ENCODE data around the gene RAI1. TPM values are rescaled to one million over a fixed set of nuclear protein-coding genes. Genes with fewer than 3 reads are reported as not detected.

The RAI1 gene
- polyA plus RNA-seq, 6 donors from 2014 or later = 1.9 to 3.8 (median 2.6) TPM

DNA sequence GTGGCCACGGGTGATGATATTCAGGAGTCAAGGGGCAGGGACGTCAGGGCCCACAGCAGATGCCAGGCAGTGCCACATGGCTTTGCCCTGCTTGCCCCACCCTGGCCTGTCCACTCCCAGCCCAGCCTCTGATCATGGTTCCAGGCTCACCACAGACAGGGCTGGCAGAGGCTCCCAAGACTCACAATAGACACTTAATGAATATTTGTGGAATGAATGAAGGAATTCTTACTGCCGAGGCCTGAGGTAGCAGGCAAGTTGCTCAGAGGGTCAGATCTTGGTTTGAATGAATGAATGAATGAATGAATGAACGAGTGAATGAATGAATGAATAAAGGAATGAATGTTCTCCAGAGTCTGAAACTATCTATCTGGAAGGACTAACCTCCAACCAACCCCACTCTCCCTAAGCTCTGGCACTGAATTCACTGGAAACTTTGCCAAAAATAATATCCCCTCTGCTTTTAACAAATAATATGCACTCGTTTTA is 60.9 kb downstream of the RAI1 start:
- H3K36me3 Mint-ChIP-seq = no peaks in the 10 kb centered on the region
- no peak overlapping the region for H3K4me3 Mint-ChIP-seq
- DNase-seq (no peak), ATAC-seq (ENCODE audit: low read depth in 2 of 2) (no peak)
- H3K27me3 Mint-ChIP-seq = no peaks in the 10 kb centered on the region
- H3K9me3 Mint-ChIP-seq = no peaks in the 10 kb centered on the region
- H3K4me1 Mint-ChIP-seq = peaks cover 21 to 37% (median 22%) of the 10 kb centered on the region in 3 donors
- H3K27ac Mint-ChIP-seq = peak overlapping the region in 1 of 6 donors; percentile 52

DNA sequence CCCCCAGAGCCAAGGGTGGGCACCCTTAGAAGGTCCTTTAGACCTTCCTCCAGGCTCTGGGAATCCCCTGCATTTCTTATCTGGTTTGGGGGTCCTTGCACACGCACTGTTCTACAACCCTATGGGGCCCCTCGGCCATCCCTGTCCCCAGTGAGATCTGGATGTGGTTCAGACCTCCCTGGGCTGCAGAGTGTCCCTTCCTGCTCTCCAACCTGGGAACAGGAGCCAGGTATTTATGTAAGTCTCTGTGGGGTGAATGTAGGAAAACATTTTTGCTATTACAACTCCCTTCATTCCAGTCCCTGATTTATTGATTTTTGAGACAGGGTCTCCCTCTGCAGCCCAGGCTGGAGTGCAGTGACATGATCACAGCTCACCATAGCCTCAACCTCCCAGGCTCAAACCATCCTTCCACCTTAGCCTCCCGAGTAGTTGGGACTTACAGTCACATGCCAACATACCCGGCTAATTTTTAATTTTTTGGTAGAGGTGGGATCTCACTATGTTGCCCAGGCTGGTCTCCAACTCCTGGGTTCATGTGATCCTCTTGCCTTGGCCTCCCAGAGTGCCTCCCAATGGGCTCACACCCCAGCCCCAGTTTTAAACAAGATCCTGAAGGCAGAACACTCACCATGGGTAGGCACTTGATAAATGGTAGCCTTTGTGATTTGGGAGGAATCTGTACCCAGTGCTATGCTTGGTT is 61.6 kb downstream of the RAI1 start:
- DNase-seq = no peak
- H3K36me3 Mint-ChIP-seq = no peaks in the 10 kb centered on the region
- no peak for ATAC-seq (ENCODE audit: low read depth in 2 of 2)
- H3K4me1 Mint-ChIP-seq = peaks cover 17 to 38% (median 21%) of the 10 kb centered on the region in 3 donors
- no peaks in the 10 kb centered on the region for H3K9me3 Mint-ChIP-seq
- peak overlapping the region in 1 of 6 donors; percentile 72 for H3K27ac Mint-ChIP-seq
- H3K27me3 Mint-ChIP-seq = no peaks in the 10 kb centered on the region
- no peak overlapping the region for H3K4me3 Mint-ChIP-seq

DNA sequence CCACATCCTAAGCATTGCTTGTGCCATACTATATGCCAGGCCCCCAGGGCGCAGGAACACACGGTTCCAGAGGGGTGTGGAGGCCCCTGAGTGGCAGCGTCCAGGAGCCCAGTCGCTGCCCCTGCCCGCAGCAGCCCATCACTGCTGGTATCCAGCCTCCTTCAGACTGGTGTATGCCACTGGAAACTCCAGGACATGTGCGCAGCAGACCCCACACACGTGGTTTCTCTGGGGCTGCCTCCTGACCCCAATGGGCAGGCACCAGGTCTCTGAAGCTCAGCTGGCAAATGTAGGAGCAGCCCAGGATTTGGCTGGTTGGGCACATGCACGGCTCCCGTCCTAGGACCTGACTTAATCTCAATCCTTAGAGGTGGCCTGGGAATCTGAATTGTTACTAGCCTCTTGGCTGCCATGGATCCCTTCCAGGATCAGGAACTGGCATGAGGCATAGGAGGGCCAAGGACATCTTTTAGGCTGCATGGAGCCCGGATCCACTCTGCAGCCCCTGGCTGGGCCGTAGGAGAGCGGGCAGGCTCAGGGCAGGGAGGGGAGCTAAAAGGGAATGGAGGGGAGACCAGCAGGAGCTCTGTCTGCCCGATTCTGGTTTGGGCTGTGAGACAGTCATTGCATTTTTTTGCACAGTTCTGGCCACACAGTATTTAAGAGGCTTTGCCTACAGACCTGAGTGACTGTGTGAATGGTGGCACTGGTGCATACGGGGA is 62.3 kb downstream of the RAI1 start:
- DNase-seq = no peak
- Mint-ChIP-seq H3K36me3 (no peaks in the 10 kb centered on the region), H3K4me3 (no peak overlapping the region), H3K4me1 (peaks cover 20 to 39% (median 23%) of the 10 kb centered on the region in 3 donors), H3K27ac (peak overlapping the region in 1 of 6 donors; percentile 72), H3K9me3 (no peaks in the 10 kb centered on the region), H3K27me3 (no peaks in the 10 kb centered on the region)
- no peak for ATAC-seq (ENCODE audit: low read depth in 2 of 2)

DNA sequence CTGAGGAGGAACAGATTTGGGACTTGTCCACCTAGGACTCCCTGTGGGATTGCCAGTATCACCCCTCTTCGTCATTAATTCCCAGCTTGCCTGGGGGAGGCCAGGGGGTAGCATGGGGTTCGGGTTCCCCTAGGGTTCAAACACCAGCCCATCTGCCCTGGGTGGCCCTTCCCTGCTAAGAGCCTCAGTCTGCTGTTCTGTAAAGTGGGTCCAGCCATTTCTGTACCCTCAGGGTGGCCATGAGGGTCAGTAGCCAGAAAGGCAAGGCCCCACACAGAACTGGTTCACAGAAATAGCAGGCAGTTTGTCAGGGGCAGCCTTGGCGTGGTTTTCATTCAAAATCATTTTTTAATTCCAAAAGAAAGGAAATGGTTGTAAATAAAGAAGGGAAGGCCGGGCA is 62.9 kb downstream of the RAI1 start:
- H3K27ac Mint-ChIP-seq = peak overlapping the region in 1 of 6 donors; percentile 27
- ATAC-seq (ENCODE audit: low read depth in 2 of 2) (no peak), DNase-seq (no peak)
- H3K36me3 Mint-ChIP-seq = no peaks in the 10 kb centered on the region
- no peaks in the 10 kb centered on the region for H3K27me3 Mint-ChIP-seq
- H3K4me3 Mint-ChIP-seq = no peak overlapping the region
- no peaks in the 10 kb centered on the region for H3K9me3 Mint-ChIP-seq
- peaks cover 20 to 39% (median 23%) of the 10 kb centered on the region in 3 donors for H3K4me1 Mint-ChIP-seq

DNA sequence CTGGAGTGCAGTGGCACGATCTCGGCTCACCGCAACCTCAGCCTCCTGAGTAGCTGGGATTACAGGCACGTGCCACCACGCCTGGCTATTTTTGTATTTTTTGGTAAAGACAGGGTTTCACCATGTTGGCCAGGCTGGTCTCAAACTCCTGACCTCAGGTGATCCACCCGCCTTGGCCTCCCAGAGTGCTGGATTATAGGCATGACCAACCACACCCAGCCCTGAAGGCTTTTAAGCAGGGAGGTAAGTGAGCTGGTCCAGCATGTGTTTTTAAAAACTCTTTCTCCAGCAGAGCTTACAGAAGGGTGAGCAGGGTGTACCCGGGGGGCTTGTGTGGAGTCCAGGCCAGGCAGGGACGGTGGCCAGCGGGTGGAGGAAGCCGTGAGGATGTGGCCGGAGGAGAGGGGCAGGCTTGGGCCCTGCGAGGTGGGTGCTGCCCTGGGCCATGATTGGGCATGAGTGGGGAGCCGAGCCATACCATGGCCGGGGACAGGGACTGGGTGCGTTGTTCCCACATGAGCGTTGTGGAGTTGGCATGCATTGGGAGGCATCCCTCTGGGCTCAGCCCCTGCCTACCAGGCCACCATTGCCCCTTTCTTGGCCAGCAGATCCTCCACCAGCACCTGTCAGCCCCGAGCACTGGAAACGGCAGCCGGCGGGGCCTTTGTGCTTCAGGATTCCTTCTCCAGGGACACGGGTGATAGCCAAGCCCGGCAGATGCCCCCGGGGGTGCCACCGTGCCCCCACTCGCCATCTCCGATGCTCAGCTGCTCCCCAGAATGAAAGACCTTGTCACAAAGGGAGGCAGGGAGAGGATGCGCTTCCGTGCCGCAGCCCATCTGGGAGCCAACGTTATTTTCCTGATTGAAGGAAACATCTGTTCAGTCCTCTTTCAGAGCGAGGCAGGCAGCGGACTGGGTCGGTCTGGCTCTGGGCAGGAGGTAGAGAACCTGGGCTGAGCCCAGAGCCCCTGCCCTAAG is 64.5 kb downstream of the RAI1 start:
- DNase-seq (no peak), ATAC-seq (ENCODE audit: low read depth in 2 of 2) (no peak)
- Mint-ChIP-seq H3K36me3 (no peaks in the 10 kb centered on the region), H3K4me3 (peak overlapping the region in 1 of 8 donors; percentile 11), H3K4me1 (peaks cover 32 to 49% (median 33%) of the 10 kb centered on the region in 3 donors), H3K9me3 (no peaks in the 10 kb centered on the region), H3K27me3 (no peaks in the 10 kb centered on the region), H3K27ac (no peak overlapping the region)

DNA sequence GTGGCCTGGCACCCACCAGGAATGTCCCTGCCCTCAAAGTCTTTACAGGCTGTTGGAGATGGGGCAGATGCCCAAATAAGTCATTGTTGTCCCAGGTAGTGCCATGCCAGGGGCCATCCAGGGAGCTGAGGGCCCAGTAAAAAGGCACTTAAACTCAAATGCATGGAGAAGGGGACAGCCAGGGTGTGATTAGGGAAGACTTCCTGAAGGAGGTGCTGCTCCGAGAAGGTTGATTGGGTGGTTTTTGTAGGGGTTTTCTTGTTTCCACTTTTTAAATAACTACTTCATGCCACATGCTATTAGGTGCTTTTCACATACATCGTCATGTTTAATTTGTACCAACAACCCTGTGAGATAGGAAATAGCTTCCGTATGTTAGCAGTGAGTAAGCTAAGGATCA is 66.9 kb downstream of the RAI1 start:
- peak overlapping the region in 5 of 8 donors; percentile 55 to 95 (median 84) for H3K4me3 Mint-ChIP-seq
- no peak for DNase-seq
- no peak for ATAC-seq (ENCODE audit: low read depth in 2 of 2)
- peak overlapping the region in 4 of 6 donors; percentile 60 to 99 (median 76) for H3K27ac Mint-ChIP-seq
- no peaks in the 10 kb centered on the region for H3K9me3 Mint-ChIP-seq
- no peaks in the 10 kb centered on the region for H3K36me3 Mint-ChIP-seq
- H3K4me1 Mint-ChIP-seq = peaks cover 49 to 65% (median 49%) of the 10 kb centered on the region in 3 donors
- no peaks in the 10 kb centered on the region for H3K27me3 Mint-ChIP-seq

DNA sequence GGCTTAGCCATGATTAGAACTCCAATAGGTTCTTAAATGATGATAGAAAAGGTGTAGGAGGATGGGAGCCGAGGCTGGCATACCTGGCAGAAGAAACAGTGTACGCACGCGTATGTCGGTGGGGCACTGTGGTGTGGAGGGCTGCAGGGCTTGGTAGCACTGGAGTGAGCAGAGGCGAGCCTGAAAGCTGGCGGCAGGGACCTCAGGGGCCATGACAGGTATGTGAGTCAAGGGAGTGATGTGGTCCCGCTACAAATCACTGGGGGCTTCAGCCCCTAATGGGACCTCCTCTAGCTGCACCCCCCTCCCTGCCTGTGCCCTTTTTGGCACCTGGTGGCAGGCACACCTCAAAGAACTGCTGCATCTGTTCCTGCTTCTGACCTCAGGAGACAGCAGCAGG is 67.3 kb downstream of the RAI1 start:
- no peaks in the 10 kb centered on the region for H3K36me3 Mint-ChIP-seq
- ATAC-seq (ENCODE audit: low read depth in 2 of 2) (no peak), DNase-seq (no peak)
- peaks cover 49 to 69% (median 53%) of the 10 kb centered on the region in 3 donors for H3K4me1 Mint-ChIP-seq
- no peaks in the 10 kb centered on the region for H3K9me3 Mint-ChIP-seq
- peak overlapping the region; percentile 80 to 95 (median 88) for H3K4me3 Mint-ChIP-seq
- peak overlapping the region in 5 of 6 donors; percentile 65 to 99 (median 89) for H3K27ac Mint-ChIP-seq
- no peaks in the 10 kb centered on the region for H3K27me3 Mint-ChIP-seq

DNA sequence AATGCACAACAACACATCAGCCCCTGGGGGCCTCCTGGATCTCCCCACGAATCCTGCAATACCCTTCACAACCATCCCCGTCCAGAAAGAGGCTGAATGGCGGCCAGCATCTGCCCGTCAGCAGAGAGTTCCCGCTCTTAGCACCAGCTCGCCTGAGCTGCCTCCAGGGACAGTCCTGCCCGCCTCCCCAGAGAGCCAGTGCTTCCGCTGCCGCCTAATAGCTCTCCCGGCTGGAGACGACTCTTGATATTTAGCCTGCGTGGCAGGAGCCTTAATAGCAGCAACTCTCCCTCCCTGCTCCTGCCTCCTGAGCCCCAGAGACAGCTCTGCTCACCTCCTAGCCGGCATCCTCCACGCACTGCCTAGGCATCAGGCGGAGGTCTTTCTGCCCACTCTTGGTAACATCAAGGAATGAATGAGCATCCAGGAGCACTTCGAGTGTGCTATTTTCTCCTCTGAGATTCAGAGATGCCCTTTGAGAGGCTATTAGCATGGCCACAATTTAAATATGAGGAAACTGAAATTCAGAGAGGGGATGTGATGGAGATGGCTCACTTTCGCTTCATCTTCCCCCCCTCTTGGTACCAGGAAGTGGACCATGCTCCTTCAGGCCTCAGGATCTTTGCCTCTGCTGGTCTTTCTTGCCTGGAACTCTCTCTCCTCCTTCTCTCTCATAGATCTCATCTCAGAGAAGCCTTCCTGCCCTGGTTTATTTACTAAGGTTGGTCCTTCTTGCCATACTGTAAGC is 67.9 kb downstream of the RAI1 start:
- Mint-ChIP-seq H3K4me3 (peak overlapping the region; percentile 80 to 95 (median 88)), H3K36me3 (no peaks in the 10 kb centered on the region), H3K4me1 (peaks cover 51 to 75% (median 59%) of the 10 kb centered on the region in 3 donors), H3K27ac (peak overlapping the region; percentile 89 to 99 (median 94)), H3K27me3 (no peaks in the 10 kb centered on the region), H3K9me3 (no peaks in the 10 kb centered on the region)
- DNase-seq (peak; percentile 51), ATAC-seq (ENCODE audit: low read depth in 2 of 2) (peak; percentile 17 to 18)

DNA sequence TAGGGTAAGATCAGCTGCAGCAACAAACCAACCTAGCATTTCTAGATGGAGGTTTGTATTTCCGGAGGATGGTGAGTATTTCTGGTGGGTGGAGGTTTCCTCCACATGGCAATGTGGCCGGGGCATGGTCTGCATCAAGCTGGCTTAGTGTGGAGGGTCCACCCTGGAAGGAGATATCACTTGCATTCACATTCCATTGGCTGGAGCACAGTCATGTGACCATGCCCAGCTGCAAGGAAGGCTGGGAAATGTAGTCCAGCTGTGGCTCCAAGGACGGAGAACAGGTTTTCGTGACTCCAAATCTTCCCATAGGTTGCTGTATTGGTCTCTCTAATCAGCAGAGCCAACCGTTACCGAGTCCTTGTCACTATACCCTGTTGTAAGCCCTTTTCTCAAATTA is 68.7 kb downstream of the RAI1 start:
- Mint-ChIP-seq H3K4me3 (peak overlapping the region; percentile 80 to 95 (median 88)), H3K4me1 (peaks cover 49 to 79% (median 66%) of the 10 kb centered on the region in 3 donors)
- DNase-seq = peak; percentile 42

DNA sequence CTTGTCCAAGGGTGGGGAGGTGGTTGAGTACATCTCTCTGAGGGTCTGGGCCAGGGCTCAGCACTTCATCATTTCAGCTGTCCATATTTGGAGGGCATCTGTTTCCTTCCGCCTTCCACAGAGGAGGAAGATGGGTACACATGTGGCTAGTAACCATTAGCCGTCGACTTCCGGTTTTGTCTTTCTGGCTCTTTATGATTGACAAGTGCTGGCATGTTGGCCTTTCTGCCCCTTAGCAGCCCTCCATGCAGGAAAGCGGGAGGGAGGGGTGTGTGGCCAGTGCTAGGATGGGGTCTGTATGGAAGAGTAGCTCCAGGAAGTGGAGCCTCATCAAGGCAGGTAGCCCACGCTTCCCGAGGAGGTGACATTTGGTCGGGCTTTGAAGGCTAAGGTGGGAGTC is 69.6 kb downstream of the RAI1 start:
- ATAC-seq (ENCODE audit: low read depth in 2 of 2) (peak; percentile 32), DNase-seq (peak; percentile 70)
- Mint-ChIP-seq H3K27ac (peak overlapping the region; percentile 94 to 100 (median 98)), H3K4me3 (peak overlapping the region; percentile 77 to 95 (median 88)), H3K27me3 (no peaks in the 10 kb centered on the region), H3K9me3 (no peaks in the 10 kb centered on the region), H3K36me3 (no peaks in the 10 kb centered on the region), H3K4me1 (peaks cover 49 to 85% (median 75%) of the 10 kb centered on the region in 3 donors)

More for the DNA sequence above, 68.7 kb downstream of the RAI1 start:
- H3K9me3 Mint-ChIP-seq = no peaks in the 10 kb centered on the region
- peak in 1 of 2 donors; percentile 11 for ATAC-seq (ENCODE audit: low read depth in 2 of 2)
- H3K27me3 Mint-ChIP-seq = no peaks in the 10 kb centered on the region
- no peaks in the 10 kb centered on the region for H3K36me3 Mint-ChIP-seq
- H3K27ac Mint-ChIP-seq = peak overlapping the region; percentile 89 to 99 (median 94)

DNA sequence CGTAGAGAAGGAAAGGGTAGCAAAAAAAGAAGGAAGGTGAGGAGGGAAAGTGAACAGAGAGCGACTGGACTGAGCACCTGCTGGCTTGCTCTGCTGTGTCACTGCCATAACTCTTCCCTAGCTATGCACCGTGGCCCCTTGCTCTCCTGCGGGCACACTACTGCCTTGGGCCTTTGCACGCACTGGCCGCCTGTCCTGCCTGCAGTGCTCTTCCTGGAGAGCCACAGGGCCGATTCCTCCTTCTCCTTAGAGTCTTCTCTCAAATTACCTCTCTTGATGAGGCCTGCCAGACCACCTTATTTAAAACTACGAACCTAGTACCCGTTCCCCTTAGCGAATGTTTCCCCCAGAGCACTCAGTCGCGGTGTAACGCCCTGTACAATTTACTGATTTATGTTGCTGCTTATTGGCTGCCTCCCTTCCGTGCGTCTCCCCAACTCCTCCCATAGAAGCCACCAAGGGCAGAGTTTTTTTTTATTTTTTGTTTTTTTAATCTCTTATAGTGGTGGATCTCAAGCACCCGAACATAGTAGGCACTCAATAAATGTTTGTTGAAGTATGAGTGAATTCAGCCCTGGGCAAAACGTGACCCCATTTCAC is 70.3 kb downstream of the RAI1 start:
- no peaks in the 10 kb centered on the region for H3K36me3 Mint-ChIP-seq
- DNase-seq = no peak
- H3K27ac Mint-ChIP-seq = peak overlapping the region; percentile 94 to 100 (median 98)
- ATAC-seq (ENCODE audit: low read depth in 2 of 2) = peak; percentile 7 to 11
- H3K4me1 Mint-ChIP-seq = peaks cover 53 to 90% (median 80%) of the 10 kb centered on the region in 3 donors
- H3K4me3 Mint-ChIP-seq = peak overlapping the region; percentile 77 to 95 (median 88)
- no peaks in the 10 kb centered on the region for H3K9me3 Mint-ChIP-seq
- H3K27me3 Mint-ChIP-seq = no peaks in the 10 kb centered on the region
